Muscle layer of duodenum (tissue), 2 donors: ENCODE results near the gene NR2F6.
A peak's percentile ranks its signal among the peaks of the same experiment; 100 is the strongest.

ENCODE experiments used
- H3K27ac ChIP-seq: one replicate; pipeline ENCODE4 v1.7.0; 2013; ENCODE audit warnings: mild to moderate bottlenecking, low read length
- H3K27me3 ChIP-seq: one replicate; pipeline ENCODE4 v1.7.0; 2013; ENCODE audit warnings: low read depth, mild to moderate bottlenecking, control low read depth, low read length
- H3K36me3 ChIP-seq, 2 donors: one replicate each; pipeline ENCODE4 v1.7.0; 2013; ENCODE audit warnings: low read length in 2 of 2, control low read depth in 1 of 2, mild to moderate bottlenecking in 1 of 2; ENCODE audit not compliant: insufficient read depth in 2 of 2, control insufficient read depth in 1 of 2
- H3K4me1 ChIP-seq, 2 donors: one replicate each; pipeline ENCODE4 v1.7.0; 2013; ENCODE audit warnings: low read length in 2 of 2, mild to moderate bottlenecking in 2 of 2, control low read depth in 1 of 2, moderate library complexity in 1 of 2; ENCODE audit not compliant: insufficient read depth in 2 of 2, control insufficient read depth in 1 of 2
- H3K4me3 ChIP-seq, 2 donors: one replicate each; pipeline ENCODE4 v1.7.0; 2013; ENCODE audit warnings: low read length in 2 of 2, low read depth in 1 of 2, mild to moderate bottlenecking in 1 of 2
- H3K9me3 ChIP-seq, 2 donors: one replicate each; pipeline ENCODE4 v1.7.0; 2013; ENCODE audit warnings: low read length in 2 of 2, control low read depth in 1 of 2, mild to moderate bottlenecking in 1 of 2; ENCODE audit not compliant: control insufficient read depth in 1 of 2
- donor health status: healthy.

The NR2F6 gene

DNA sequence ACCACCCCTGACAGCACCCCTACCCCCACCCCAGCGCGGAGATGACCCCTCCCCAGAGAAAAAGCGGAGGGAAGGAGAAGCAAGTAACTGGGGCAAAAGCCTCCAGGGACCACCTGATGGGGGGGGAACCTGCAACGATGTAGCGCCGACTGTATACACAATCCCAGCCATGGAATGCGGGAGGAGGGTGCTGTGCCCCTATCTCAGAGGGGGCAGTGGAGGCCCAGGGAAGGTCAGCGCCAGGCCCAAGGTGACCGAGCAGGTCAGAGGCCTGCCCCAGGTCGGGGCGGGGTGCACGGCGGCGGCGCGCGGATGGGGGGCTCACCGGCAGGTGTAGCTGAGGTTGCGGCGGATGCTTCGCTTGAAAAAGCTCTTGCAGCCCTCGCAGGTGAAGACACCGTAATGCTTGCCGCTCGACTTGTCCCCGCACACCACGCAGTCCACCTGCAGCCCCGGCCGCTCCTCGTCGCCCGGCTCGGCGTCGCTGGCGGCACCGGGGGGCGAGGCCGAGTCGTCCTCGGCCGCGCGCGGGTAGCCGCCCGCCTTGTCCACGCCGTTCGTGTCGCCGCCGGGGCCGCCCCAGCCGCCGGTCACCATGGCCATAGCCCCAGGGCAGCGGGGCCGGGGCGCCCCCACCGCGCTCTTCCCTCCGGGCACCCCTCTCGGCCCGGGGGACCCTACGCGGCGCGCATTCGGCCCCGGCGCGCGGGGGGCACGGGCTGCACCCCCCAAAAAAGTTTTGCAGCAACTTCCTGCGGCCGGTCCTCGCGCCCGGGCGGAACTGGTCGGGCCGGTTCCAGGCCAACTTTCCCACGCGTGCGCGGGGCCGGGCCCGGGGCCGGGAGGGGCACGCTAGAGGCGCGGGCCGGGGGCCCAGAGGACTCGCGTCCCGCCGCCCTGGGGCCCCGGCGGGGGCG lies 843 bp downstream of the NR2F6 start:
- Histone ChIP-seq H3K27me3 (no peaks in the 10 kb centered on the region), H3K27ac (peak overlapping the region; percentile 8), H3K4me3 (peak overlapping the region; percentile 77 to 94), H3K36me3 (peaks cover 0 to 9% of the 10 kb centered on the region in 2 donors), H3K4me1 (peaks cover 6 to 35% of the 10 kb centered on the region in 2 donors), H3K9me3 (no peaks in the 10 kb centered on the region)

DNA sequence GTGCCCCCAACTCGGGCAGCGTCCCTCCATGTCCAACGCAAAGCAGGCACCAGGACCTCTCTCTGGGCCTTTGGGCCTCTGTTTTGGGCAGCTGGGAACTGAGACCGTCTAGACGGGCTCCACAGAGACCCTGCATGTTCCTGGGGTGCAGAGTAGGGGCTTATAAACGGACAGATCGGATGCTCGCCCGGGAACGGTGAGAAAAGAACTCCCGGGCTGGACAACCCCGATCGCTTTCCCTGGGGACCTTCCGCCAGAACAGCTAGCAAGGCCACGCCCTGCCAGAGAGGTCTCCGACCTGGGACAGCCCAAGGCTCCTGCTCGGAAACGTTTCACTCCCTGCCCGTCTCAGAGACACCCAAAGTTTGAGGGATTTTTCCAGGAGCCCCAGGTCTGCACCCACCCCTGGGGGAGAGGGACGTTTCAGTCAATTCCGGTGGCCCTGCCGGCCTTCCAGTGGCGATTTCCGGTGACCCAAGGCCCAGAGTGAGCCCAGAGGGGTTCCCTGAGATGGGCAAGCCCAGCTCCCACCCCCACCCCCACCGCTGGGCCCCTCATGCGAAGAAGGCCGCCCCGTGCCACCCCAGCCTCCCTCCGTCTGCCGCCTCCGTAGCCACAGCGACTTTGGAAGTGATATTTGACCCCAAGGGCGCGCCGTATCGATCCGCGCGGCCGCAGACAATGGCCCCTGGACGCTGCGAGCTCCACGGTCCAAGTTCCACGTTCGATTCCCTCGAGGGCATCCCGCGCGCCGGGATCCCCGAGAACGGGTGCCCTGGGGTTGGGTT lies 1.7 kb downstream of the NR2F6 start:
- Histone ChIP-seq H3K4me1 (peaks cover 6 to 35% of the 10 kb centered on the region in 2 donors), H3K27me3 (no peaks in the 10 kb centered on the region), H3K9me3 (no peaks in the 10 kb centered on the region), H3K4me3 (peak overlapping the region; percentile 77 to 94), H3K27ac (peak overlapping the region; percentile 63), H3K36me3 (peaks cover 0 to 9% of the 10 kb centered on the region in 2 donors)

DNA sequence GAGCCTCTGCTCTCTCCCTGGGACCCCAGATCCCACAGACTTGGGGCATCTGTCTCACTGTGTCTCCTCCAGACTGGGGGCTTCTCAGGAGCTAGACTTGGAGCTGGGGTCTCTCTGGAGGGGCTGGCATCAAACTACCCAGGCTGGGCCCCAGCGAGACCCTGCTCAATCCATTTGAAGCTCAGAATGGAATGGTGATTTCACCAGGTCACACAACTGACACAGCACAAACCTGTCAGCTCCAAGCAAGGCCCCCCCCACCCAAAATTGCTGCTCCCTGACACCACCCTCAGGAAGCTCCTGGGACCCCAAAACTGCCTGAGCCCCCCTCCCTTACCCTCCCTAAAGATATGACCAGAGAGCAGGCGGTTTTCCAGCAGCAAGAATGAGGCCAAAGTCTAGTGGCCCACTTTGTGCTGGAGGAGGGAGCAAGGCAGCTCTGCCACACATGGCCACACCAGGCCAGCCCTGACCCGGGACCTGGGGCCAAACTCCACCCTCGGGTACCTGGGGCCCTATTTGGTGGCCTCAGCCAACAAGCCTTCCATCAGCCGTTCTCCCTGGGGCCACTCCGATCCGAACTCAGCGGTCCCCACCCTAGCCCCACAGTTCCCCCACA lies 2.4 kb downstream of the NR2F6 start:
- Histone ChIP-seq H3K9me3 (no peaks in the 10 kb centered on the region), H3K27ac (peak overlapping the region; percentile 63), H3K4me1 (peaks cover 6 to 35% of the 10 kb centered on the region in 2 donors), H3K36me3 (peaks cover under 1 to 9% of the 10 kb centered on the region in 2 donors), H3K4me3 (peak overlapping the region; percentile 77 to 94), H3K27me3 (no peaks in the 10 kb centered on the region)

DNA sequence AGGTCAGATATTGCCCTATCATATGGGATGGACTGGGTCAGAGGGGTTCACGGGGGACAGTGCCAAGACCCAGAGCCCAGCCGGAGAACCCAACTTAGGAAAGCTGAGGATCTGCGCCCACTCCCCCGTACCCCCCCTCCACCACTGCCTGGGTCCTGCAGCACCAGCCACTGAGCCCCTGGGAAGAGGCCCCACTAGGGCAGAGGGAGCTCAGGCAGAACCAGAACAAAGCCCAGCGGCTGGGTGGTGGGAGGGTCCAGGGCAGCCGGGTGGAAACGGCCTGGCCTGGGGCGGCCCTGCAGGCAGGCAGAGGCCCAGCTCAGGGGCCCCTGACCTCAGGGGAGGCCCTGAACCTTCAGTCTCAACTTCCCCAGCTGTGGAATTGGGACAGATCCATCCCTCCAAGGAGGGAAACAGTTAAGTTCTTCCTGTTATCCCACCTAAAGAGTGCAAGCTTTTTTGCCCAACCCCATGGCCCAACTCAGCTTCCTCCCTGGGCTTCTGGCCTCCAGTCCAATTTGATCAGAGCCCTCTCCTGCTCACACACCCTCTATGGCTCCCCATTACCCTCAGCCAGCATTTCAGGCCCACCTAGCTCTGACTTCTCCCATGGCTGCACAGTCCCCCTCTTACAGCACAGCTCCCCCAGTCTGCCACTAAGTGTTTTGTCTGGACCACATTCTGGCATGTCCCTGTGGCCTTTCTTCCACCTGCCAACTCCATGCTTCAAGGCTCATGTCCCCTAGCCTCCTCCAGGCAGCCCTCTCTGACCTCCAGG lies 3.1 kb downstream of the NR2F6 start:
- no peaks in the 10 kb centered on the region for H3K27me3 ChIP-seq
- H3K27ac ChIP-seq: no peak overlapping the region
- peaks cover 6 to 35% of the 10 kb centered on the region in 2 donors for H3K4me1 ChIP-seq
- H3K4me3 ChIP-seq: peak overlapping the region in 1 of 2 donors; percentile 94
- H3K36me3 ChIP-seq: peaks cover 6 to 16% of the 10 kb centered on the region in 2 donors
- H3K9me3 ChIP-seq: no peaks in the 10 kb centered on the region

DNA sequence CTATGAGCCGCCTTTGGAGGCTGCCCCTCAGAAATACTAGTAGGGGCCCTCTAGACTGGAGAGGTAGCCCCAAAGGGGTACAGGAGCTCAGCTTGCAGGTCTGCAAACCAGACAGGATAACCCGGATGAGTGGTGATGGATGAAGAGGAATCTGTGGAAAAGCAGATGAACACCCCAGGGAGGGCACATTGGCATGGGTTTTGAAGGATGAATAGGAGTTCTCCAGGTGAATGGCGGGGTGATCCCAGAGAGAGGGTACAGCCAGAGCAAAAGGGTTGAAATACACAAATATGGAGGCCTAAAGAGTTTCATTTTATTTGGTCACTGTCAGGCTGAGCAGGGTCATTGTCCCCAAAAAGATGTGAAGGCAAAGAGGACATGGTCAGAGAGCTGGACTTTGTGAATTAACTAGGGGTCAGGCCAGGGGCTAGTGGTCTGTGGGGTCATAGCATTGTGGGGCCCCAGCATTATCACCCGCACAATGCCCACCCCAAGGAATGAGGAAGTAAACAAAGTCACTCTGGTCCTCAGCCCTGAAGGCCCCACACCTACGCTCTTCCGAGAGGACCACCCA lies 4.8 kb downstream of the NR2F6 start:
- Histone ChIP-seq H3K9me3 (no peaks in the 10 kb centered on the region), H3K4me1 (peaks cover 0 to 29% of the 10 kb centered on the region in 2 donors), H3K27me3 (no peaks in the 10 kb centered on the region), H3K4me3 (no peak overlapping the region), H3K27ac (no peak overlapping the region), H3K36me3 (peaks cover 6 to 17% of the 10 kb centered on the region in 2 donors)

DNA sequence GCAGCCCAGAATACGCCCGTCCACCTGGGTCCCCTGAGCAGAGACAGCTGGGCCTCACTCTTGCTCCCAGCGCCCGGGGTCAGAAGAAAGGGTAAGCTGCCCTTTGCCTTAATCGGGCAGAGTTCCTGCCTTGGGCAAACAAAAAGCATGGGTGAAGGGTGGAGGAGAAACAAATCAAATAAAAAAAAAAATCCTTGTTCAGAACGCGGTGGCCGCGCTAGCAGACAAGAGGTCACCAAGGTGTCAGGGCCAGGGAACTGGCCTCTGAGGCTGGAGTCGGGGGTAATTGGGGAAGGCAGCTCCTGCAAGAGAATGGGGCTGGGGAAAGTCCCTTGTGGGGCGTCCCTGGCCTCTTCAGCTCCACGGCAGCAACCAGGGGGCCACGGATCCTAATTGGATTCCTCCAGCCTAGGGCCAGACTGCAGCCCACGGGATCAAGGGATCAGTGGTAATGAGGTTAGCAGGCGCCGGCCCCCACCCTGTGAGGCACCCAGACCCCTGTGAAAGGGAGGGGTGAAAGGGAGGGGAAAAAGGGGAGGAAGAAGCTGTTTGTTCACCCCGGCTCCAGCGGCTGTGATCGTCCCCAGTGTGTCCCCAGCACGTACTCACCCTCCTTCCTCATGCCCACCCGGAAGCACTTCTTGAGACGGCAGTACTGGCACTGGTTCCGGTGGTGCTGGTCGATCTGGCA lies 5.5 kb downstream of the NR2F6 start:
- Histone ChIP-seq H3K27ac (no peak overlapping the region), H3K27me3 (no peaks in the 10 kb centered on the region), H3K36me3 (peaks cover 6 to 17% of the 10 kb centered on the region in 2 donors), H3K9me3 (no peaks in the 10 kb centered on the region), H3K4me1 (peaks cover 0 to 29% of the 10 kb centered on the region in 2 donors), H3K4me3 (no peak overlapping the region)

DNA sequence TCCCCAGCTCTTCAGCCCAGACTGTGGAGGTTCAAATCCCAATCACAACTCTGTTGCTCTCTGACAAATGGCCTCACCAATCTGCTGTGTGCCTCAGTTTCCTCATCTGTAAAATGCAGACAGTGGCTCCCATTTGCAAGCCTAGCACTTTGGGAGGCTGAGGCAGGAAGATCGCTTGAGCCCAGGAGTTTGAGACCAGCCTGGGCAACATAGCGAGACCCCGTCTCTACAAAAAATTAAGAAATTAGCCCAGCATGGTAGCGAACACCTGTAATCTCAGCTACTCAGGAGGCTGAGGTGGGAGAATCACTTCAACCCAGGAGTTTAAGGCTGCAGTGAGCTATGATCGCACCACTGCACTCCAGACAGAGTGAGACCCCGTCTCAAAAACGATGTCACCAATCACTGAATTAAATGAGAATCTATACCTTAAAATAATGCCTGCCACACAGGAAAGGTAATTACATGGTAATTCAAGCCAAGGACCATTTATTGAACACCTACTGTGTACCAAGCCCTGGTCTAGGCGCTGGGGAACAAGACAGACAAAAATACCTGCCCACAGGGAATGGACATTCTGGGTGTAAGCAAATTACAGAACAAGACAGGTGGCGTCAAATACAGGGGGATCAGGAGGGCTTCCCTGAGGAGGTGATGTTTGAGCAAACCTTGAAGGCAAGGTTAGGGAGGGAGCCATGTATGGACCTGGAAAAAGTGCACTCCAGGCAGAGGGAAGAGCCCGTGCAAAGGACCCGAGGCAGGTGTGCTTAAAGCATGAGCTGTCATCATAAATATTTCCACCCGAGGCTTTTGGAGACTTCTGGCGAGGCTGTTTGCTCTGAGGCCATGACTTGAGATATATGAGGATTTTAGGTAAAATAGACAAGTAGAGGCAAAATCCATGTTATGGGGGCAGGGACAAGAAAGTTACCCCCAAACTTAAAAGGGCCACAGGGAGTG lies 7.7 kb downstream of the NR2F6 start:
- Histone ChIP-seq H3K4me1 (peaks cover 0 to 22% of the 10 kb centered on the region in 2 donors), H3K27ac (no peak overlapping the region), H3K4me3 (no peak overlapping the region), H3K9me3 (no peaks in the 10 kb centered on the region), H3K36me3 (peaks cover 6 to 17% of the 10 kb centered on the region in 2 donors), H3K27me3 (no peaks in the 10 kb centered on the region)

DNA sequence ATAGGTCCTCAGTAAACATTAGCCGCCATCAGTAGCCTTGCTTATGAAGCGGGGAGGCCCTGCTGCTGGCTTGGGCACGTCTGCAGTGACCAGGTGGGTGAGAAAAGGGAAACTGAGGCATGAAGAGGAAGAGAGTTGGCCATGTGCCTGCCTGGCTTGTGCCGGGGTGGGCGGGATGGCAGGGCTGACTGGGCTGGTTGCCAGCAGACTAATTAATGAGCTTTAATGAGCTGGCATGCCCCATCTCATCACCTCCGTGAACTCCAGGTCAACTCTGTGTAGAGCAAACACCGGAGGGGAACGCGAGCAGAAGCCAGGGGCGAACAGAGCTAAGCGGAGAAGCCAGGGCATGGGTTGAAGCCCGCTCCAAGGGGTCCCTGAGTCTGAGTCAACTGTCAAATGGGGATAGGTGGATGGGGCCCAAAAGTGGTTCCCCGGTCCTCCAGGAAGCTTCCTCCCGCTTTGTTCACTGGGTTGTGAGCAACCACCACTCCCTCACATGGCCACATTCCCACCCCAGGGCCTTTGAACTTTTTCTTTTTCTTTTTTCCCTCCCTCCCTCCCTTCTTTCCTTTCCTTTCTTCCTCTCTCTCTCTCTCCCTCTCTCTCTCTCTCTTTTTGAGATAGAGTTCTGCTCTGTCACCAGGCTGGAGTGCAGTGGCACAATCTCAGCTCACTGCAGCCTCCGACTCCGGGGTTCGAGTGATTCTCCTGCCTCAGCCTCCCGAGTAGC lies 8.7 kb downstream of the NR2F6 start:
- H3K4me1 ChIP-seq: peaks cover 0 to 12% of the 10 kb centered on the region in 2 donors
- peaks cover 6 to 24% of the 10 kb centered on the region in 2 donors for H3K36me3 ChIP-seq

More for the DNA sequence above, 8.7 kb downstream of the NR2F6 start:
- Histone ChIP-seq H3K27me3 (no peaks in the 10 kb centered on the region), H3K9me3 (no peaks in the 10 kb centered on the region), H3K4me3 (no peak overlapping the region), H3K27ac (no peak overlapping the region)
